NCI-H1694 (cell line): ENCODE results near the gene SRRD.

Experiments
- DNase-seq: peaks from one replicate; lab custom pipeline; 2025; lab: John Stamatoyannopoulos, UW

The SRRD gene

DNA sequence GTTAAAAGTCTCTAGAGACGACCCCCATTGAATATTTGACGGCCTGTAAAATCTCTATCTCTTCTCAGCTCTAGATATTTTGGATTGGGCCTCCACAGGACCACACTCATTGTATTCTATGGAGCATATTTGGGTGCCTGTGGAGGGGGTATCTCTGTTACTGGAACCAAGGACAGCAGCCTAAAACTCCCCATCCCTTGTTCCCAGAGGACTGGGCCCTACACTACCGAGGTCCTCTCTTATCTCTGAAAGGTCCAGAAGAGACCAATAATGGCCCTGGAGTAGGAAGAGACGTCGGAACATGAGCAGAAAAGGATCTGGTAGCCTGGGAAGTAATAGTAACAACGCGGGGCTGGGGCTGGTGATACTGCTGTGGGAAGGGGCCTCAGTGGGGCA lies 636 bp upstream of the SRRD start:
- DNase-seq: no peak

DNA sequence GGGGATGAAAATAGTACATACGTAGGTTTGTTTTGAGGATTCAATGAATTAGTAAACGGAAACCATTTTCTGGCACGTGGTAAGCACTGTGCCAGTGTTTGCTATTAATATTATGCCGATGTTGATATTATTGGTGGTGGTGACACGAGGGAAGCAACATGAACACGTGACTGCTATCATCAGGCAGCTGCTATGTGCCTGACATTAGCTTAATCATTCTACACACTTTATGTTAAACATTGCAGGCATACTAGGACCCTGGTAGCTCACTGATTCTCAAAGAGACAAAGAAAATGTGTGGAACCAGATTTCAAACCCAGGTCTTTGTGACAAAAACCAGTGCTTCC lies 656 bp downstream of the SRRD start:
- DNase-seq: no peak

DNA sequence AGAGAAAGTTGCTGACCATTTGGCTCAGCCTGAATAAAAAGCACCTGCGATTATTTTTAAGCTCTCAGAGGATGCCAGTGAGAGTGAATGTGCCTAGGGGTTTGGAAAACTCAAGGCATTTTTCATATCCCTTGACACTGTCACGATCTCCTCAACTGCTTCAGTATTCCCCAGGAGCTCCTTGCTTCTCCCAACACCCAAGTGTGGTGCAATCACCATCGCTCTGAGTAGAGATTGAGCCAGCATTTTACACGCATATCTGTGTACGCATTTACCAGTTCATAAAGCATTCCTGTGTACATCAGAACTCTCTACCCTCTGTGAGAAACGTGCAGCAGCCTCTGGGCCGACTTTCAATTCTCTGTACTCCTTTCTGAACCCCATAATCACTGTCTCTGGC lies 1.3 kb downstream of the SRRD start:
- no peak for DNase-seq

DNA sequence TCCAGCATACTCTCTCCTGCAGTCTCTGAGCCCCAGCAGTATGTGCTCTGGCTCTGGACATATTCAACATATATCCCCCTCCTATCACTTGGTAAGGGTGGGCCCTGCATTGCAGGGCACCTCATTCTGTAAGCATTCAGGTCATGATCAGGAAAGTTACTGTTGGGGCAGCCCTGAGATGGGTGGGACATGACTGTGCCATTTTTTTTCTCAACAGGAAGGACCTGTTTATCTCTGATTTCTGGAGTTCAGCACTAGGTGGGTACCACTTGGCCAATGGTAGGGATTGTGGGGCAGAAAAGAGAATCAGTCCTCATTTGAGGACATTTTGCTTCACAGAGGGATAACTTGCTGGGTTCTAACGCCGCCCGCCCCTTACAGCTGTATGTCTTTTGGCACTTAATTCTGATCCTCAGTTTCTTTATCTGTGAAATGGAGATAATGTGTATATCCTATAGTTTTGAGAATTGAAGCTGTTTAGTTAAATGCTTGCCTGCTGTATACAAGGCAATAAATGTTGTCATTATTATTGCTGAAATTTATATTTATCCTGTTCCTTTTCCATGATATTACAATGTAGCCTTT lies 2.2 kb downstream of the SRRD start:
- no peak for DNase-seq

DNA sequence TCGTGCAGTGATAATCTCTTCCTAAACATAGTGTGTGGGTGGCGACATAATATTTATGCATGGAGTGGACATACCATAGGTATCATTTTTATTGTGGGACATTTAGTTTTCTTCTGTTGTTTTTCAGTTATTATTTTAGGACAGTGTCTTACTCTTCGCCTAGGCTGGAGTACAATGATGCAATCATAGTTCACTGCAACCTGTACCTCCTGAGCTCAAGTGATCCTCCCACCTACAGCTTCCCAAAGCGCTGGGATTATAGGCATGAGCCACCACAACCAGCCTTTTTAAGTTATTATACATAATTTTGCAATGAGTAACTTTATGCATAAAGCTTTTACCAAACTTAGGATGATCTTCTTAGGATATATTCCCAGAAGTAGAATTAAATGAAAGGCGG lies 2.7 kb downstream of the SRRD start:
- DNase-seq: no peak

DNA sequence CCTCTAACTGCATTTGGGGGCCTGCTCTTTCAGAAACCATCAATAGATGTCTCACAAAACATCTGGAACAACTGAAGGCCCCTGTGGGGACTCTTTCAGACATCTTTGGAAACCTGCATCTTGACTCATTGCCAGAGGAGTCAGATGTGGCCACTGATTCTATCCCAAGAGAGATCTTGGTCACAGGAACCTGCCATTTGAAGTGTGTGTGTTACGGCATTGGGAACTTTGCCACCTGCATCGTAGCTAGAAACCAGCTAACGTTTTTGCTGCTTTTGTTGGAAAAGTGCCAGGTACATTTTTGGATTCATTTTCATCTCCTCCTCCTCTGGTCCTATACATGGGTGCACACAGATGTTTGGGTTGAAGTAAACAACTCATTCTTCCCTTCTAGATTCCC lies 4.3 kb downstream of the SRRD start:
- no peak for DNase-seq

DNA sequence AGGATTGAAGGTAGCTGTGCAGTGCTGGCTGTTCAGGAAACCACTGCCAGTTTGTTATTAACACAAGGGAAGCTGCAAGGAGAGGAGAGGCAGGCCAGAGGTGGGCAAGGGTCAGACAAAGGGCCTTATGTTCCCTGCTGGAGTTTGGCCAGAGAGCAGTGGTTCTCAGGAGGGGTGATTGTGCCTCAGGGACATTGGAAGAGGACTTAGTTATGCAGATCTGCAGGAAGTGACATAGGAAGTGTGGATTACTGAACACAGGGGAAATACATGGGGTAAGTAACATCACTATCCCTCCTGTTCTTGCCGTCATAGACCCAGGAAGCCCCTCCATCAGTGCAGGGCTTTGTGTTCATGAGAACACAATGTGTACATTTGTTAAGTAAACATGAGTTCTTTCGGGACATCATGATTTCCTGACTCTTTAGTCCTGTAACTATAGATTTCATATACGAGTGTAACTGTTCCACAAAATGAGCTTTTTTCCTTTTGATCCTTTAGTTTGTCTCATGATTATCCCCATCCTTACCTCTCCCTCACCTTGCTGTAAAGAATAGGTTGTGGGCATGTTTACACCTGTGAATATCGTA lies 5.9 kb downstream of the SRRD start:
- no peak for DNase-seq

DNA sequence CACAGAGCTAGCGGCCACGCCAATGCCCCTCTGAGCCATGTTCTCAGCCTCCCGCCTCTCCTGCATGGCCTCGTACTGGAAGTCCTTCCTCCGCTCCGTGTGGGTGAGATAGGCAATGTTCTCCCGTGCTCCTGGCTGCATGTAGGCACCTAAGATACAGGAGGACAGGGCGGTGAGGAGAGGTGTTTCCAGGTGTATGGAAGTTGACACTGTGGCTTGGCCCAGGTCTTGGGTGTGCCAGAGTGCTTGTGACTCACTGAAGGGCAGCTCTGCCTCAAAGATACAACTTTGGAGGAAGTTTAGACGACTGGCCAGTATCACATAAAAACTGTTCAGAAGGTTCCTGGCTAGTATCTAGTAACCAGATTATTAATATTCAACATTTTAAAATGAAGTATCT lies 8.5 kb downstream of the SRRD start:
- DNase-seq: no peak

DNA sequence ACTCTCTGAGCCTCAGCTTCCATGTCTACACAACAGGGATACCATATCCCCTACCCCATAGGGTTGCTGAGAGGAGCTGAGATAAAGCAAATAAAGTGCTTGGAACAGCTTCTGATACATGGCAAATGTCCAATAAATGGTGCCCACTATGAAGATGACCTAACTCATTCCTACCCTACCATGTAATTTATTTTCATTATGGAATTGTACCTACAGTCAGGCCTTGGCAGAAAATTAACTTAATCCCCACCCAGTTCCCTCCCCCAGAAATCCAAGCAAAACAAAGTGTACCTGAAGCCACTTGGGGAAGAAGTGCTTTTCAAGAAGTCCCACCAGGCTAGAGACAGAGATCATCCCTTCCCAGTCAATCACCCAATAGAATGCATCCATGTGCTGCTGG lies 10.8 kb downstream of the SRRD start:
- no peak for DNase-seq

DNA sequence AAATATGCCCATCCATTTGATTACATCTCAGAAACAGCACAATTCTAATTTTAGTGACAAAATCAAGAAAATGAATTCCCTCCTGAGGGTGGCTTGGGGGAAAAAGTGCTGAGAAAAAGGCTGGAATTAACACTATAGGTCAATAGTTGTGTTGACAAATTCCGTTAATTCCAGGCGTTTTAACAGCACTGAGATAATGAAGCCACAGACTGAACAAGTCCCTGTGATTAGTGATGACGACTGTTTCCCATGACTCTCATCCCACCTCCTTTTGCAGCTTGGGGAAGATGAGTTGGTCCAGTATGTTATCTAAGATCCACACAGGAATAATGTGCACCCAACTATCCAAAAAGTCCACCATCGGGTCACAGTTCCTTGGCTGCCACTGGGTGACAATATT lies 12.8 kb downstream of the SRRD start:
- DNase-seq: no peak

DNA sequence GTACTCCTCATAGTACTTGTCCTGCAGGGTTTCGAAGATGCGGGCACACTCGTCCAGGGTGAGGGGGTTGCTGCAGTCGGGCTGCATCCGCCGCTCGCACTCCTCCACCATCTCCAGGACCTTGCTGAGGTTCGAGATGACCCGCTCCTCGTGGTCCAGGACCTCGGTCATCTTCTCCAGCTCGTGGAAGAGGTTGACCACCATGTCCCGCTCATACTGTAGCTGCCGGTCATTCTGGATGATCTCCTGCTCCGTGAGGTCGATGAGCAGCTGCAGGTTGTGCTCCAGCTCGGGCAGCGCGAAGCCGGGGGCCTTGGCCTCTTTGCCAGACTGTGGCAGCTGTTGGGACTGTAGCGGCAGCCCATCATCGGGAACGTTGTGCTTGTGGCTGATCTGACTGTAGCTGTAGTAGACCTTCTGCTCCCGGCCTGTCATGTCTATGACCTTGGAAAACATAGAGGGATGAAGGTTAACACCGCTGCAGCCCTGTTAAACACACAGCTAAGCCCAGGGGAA lies 15.6 kb downstream of the SRRD start:
- DNase-seq: no peak

DNA sequence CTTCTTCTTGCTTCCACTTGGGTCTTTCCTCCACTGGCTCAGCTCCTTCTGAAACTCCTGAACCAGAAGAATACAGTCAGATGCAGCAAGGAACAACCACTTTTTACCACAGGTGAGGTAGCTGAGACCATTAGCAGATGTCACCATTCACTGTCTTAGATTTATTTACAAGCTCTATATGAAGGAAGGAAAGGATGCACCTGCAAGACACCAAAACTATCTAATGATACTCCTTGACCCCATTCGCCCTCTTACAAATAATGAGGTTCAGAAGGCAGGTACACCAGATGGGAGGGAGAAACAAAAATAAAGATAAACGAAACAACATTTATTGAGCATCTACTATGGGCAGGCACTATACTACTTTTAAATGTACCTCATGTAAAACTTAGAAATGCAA lies 18.3 kb downstream of the SRRD start:
- DNase-seq: no peak

DNA sequence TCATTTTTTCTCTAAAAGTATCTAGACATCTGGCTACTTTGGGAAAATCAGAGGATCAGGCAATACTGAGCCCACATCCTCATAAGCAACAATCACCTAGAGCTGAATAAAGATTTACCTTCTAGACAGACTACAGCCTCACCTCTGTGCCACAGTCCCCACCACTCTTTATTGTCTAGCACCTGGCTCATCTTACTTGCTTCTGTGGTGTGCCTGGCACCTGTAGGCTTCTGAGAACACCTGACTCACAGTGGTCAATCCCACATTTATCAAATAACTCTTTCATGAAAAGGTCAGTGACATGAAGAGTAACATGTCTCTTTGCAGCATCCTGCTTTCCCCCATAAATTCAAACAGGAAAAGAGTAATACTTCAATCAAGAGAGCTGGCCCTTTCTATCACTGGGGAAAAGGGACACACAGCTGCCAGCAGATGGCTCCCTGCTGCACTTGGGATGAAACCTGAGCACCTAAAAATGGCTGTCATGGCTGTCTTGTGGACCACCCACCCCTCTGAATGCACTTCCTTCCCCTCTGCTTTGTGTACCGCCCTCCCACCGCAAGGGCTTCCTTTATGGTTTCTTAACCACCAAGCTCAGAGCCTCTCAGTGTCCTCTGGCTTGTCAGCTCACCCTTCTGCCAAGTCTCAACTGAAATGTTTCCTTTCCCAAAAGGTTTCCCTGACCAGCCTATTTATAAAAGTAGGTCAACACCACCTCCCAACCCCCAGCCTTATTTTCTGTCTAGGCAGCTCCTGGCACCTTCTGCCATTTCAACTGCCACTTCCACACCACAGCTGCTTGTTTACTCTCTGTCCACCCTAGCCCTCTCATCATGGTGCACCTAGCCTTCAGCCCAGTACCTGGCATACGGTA lies 19.2 kb downstream of the SRRD start:
- DNase-seq: peak; percentile 3

DNA sequence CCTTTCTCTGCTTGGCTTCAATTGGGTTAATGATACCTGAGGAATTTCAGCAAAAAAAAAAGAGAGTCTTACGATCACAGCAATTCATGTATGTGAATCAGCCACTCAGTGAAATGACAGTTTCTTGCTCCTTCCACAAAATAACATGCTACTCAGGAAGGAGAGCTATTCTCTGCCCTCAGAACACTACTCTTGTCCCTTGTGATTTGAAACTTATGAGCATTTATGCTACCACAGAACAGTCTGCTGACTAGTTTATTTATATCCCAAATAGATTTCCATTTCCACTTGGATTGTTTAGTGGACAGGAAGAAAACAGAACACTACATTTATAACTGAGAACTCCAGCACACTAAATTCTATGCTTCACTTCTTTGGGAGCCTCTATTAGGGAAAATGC lies 20.1 kb downstream of the SRRD start:
- no peak for DNase-seq

DNA sequence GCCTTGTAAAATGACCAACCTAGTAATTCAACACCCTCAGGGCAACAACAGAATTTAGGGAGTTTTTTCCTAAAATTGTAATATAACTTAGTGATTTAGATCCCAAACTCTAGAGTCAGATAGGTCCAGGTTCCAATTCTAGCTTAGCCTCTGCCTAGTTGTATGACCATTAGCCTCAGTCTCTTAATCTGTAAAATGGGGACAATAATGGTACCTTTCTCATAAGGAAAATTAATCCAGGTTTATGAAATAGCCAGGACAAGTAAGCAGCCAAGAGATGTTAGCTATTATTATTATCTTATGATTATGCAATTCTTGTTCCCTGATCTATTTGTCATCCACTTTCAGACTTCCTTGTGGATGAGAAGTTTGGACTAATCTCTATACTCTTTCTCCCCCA lies 24.5 kb downstream of the SRRD start:
- no peak for DNase-seq

DNA sequence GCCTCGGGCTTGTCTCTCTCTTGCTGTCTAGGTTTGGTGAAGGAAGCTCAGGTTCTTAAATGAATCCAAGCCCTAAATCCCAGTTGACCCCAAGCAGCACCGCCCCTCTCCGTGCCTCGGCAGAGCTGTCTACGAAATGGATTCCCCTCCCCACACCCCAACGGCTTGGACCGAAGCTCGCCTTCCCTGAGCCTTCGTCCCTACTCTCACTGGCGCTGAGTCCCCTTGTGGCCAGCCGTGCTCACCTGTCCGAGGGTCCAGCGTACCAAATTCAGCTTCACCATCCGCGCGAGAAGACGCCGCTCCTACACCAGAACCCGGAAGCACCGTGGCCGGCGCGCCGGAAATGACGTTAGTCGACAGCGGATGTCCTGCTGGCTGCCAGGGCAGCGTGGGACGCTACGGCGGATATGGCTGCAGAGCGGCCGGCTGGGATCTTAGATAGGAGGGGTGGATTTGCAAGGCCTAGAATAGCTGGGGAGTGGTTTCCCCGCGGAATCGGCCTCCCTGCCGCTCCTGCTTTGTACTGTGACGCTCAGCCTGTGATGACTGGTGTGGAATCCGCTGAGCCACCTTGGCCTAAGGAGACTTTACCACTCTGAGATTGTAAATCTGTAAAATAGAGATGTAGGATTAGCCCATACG lies 28.6 kb downstream of the SRRD start, which contains the start of gene TFIP11:
TFIP11 (minus strand) TSS at position 325 of the 645 bp plus-strand sequence. CDS start 2,201 bp downstream, outside the sequence.
- DNase-seq: peak; percentile 71

DNA sequence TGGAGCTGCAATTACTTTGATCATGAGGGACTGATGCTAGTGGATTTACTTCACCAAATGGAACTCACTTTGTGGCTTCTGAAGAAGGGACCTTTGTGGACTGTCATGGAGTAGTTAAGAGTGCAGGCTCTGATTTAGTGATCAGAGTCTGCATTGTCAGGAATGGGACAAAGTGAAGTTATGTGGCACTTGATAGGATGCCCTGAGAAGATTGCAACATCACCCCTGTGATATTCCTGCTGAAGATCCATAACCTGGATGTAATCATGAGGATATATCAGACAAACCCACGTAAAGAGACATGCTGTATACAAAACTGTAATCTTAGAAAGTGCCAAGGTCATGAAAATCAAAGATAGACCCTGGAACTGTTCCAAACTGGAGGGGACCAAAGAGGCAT lies 30.2 kb downstream of the SRRD start:
- DNase-seq: no peak

DNA sequence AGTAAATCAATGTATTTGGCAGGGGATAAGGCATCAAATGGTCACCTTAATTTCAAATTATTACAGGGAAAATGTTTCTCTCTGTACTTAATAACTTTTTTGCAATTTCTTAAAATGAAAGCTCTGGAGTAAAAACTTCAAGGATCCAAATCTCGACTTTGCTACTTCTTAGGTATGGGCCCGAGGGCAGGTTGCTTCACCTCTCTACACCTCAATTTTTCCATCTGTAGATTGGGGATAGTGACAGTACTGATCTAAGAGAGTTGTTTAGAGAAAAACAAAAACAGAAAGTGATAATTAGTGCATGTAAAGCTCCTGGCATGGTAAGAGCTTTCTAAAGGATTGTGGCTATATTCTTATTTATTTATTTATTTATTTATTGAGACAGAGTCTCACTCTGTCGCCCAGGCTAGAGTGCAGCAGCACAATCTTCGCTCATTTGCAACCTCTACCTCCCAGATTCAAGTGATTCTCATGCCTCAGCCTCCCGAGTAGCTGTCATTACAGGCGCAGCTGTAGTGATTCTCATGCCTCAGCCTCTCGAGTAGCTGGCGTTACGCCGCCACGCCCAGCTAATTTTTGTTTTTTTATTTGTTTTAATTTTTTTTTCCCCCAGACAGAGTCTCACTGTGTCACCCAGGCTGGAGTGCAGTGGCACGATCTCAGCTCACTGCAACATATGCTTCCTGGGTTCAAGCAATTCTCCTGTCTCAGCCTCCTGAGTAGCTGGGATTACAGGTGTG lies 30.9 kb downstream of the SRRD start:
- no peak for DNase-seq

DNA sequence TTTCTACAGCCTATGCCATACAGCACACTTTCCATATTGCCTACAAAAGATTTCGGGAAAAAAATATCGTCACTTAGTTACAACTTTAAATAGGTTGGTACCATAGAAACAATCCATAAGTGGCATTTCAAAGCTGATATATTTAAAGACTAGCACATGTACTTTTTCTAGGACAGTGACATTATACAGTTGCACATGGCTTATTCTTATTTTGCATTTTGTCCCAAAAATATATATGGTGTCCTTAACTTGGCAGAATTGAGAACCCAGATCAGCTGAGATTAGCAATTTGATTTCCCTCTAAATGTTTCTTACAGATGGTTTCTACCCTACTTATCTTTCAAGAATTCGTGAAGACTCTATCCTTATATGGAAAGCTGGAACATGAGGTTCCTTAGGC lies 32.3 kb downstream of the SRRD start:
- no peak for DNase-seq

DNA sequence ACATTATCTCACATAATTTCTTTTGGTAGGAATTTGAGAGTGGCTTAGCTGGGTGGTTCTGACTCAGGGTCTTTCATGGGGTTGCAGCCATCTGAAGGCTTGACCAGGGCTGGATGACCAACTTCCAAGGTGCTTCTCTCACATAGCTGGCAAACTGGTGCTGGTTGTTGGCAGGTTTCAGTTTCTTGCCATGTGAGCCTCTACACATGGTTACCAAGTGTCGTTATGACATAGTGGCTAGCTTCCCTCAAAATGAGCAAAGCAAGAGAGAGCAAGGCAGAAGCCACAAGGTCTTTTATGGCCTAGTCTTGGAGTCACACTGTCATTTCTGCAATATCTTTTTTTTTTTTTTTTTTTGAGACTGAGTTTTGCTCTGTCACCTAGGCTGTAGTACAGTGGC lies 32.8 kb downstream of the SRRD start:
- no peak for DNase-seq

DNA sequence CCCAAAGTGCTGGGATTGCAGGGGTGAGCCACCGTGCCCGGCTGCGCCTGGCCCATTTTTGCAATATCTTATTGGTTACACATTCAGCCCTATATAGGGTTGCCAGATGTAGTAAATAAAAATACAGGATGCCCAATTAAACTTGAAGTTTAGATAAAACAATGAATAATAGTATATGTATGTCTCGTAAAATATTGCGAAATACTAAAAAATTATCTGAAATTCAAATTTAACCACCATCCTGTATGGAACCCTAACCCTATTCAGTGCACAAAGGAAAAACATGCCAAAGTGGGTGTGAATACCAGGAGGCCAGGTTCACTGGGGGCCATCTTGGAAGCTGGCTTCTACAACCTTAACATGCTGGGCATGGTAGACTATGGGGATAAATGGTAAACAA lies 33.8 kb downstream of the SRRD start:
- no peak for DNase-seq

DNA sequence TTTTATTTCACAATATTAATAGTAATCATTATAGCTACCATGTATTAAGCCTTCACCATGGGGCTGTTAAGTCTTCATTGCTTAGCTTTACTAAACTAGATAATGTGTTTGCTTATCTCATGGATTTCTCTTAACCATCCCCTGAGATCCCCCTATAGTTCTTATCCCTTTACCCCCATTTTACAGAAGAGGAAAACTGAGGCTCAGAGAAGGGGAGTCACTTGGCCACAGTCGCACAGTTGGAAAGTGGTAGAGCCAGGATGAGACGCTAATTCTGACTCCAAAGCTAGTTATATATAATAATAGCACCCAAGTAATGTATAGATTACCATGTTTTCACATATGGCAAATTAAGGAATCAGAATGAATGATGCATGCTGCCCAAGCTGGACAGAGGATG lies 38.3 kb downstream of the SRRD start:
- no peak for DNase-seq
